ENCODE results near the gene PILRA. TPM values are rescaled to one million over a fixed set of nuclear protein-coding genes. Genes with fewer than 3 reads are reported as not detected.

PILRA gene
- total and polyA plus RNA-seq, 2 experiments from 2014 or later = 0.38 to 5.3 TPM

GRCh38 chr7:100425347-100425746 lies 52.1 kb downstream of the PILRA start:
- H3K79me2 ChIP-seq (replicated peaks; ENCODE audit: insufficient read depth) = peaks cover 2% of the 10 kb centered on the region
- Mint-ChIP-seq H3K36me3 (ENCODE audit: low read depth) (peaks cover 9% of the 10 kb centered on the region), H3K4me3 (no peak overlapping the region), H3K9me3 (peaks cover 20% of the 10 kb centered on the region; the same call in 2 of the 3 replicates), H3K4me1 (peaks cover under 1% of the 10 kb centered on the region; the same call in 2 of the 3 replicates), H3K27me3 (ENCODE audit: insufficient read depth, low read depth, poor library complexity) (peaks cover 30% of the 10 kb centered on the region), H3K27ac (no peak overlapping the region)
- H3K27me3 ChIP-seq (ENCODE audit: insufficient read depth) = peaks cover 9% of the 10 kb centered on the region
- H2AFZ ChIP-seq = no peak overlapping the region
- no peaks in the 10 kb centered on the region for H4K20me1 ChIP-seq (replicated peaks; ENCODE audit: insufficient read depth)
- H3F3A ChIP-seq (replicated peaks; ENCODE audit: low read depth) = no peaks in the 10 kb centered on the region
- no peak overlapping the region for H3K4me2 ChIP-seq
- TF ChIP-seq NANOG (IDR thresholded peaks at IDR 0.05; ENCODE audit: borderline replicate concordance) = no peak
- TF ChIP-seq CTCF (conservative IDR thresholded peaks at IDR 0.05; ENCODE audit: low read depth in 2 of 2) = no peak
- no peak for TF ChIP-seq EZH2phosphoT487 (IDR thresholded peaks at IDR 0.05; ENCODE audit: unreplicated experiment)
- TF ChIP-seq ZNF331 (CRISPR knock-in tag; IDR thresholded peaks at IDR 0.05; ENCODE audit: low read depth) = no peak
- no peak for TF ChIP-seq ZNF462 (CRISPR knock-in tag; IDR thresholded peaks at IDR 0.05)
- no peak for TF ChIP-seq CREB1 (CRISPR knock-in tag; IDR thresholded peaks at IDR 0.05; ENCODE audit: low read depth)
- TF ChIP-seq EZH2 (IDR thresholded peaks at IDR 0.05; ENCODE audit: low read depth, unreplicated experiment) = no peak
- no peak for TF ChIP-seq STAT1 (IDR thresholded peaks at IDR 0.05; ENCODE audit: unreplicated experiment)
- TF ChIP-seq POLR2AphosphoS5 (IDR thresholded peaks at IDR 0.05; ENCODE audit: low read depth) = no peak
- TF ChIP-seq ZNF114 (CRISPR knock-in tag; IDR thresholded peaks at IDR 0.05) = no peak
- no peak overlapping the region for H3K27ac ChIP-seq (ENCODE audit: low read depth)
- ATAC-seq (no peak), DNase-seq (ENCODE audit: low spot score) (no peak)
- H3K9me2 ChIP-seq (ENCODE audit: insufficient read depth) = 0 out of 2 replicates have a peak, but pooled peaks cover 3% of the 10 kb centered on the region
- H3K4me3 ChIP-seq = no peak overlapping the region
- no peaks in the 10 kb centered on the region for H3K36me3 ChIP-seq (ENCODE audit: insufficient read depth)
- H3K4me1 ChIP-seq (ENCODE audit: insufficient read depth) = no peaks in the 10 kb centered on the region
